HG03064 (cell line): ENCODE results near the gene NT5M.
"Not testable (repeated sequence)": the region's sequence is repeated elsewhere in the genome, so short reads cannot be mapped to it uniquely, and the experiment has no call there.

Experiments used
- ATAC-seq: cut with Tn5 transposase; IDR thresholded peaks from one replicate; pipeline ENCODE4 v1.9.1; 2021; ENCODE audit warnings: low read depth; ENCODE audit not compliant: unreplicated experiment

NT5M gene

DNA sequence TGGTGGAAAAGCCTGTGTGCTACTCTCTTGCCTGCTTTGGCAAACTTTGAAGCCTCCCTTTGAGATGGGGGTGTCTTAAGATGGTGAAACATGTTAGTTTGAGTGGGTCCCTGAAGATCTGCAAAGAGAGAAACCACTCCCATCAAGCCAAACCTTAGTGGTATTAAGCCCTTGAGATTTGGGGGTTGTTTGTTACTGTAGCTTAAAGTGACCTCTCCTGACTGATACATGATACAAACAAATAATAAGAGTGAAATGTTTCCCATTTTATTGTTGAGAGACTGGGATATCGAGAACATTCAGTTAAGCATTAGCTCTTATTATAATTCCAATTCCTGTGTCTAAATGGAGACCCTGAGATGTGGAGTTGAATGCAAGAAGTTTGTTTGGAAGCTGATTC, 63.1 kb downstream of the NT5M start:
- no peak for ATAC-seq

GRCh38 chr17:17366941-17367875, 64.0 kb downstream of the NT5M start:
- no peak for ATAC-seq

DNA sequence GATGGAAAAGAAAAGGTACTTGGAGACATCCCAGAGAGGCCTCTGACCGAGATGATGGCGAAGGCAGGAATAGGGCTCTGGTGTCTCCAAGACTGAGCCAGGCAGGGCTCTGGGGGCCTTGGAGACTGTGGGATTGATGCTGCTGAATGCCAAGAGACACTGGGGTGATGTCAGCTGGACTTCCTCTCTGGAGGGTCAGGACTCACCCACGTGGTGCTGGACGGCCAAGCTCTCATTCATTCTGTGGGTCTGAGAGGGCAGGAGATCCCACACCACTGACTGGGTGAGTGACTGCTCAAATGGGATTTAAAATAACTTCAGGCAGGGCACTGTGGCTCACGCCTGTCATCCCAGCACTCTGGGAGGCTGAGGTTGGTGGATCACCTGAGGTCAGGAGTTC, 64.8 kb downstream of the NT5M start:
- ATAC-seq: no peak

DNA sequence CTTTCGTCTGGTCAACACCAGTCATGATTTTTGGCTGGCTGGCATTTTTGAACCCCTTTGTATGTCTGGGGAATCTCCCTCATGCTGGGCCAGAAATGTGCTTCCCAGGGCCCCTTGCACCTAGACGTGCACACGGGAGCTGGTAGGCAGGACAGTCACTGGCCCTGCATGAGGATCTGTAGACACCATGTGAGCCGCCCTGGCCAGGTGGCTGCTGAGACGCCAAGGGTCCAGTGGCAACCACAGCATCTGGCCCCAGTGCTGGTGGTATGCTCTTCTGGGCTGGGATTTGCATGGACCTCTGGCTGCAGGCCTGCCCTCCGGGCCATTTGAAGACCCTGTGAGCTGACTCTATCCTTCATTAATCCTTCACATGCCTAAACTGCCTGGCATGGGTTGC, 67.5 kb downstream of the NT5M start:
- ATAC-seq: no peak

GRCh38 chr17:17372856-17373520, 69.8 kb downstream of the NT5M start:
- no peak for ATAC-seq

GRCh38 chr17:17375841-17376240, 72.7 kb downstream of the NT5M start:
- ATAC-seq: no peak

DNA sequence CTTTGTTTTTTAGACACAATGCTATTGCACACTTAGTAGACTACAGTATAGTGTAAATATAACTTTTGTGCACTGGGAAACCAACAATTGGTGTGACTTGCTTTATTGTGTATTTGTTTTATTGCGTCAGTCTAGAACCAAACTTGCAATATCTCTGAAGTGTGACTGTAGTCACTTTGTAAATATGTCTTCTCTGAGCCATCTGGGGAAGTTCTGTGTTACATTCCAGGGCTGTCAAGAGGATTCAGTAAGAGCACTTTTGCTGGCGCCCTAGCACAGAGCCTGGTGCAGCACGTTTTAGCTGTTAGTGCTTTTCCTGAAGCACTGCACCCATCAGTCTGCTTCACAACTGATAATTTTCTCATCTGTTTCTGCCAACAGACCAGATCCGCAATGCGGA, 73.2 kb downstream of the NT5M start:
- no peak for ATAC-seq

DNA sequence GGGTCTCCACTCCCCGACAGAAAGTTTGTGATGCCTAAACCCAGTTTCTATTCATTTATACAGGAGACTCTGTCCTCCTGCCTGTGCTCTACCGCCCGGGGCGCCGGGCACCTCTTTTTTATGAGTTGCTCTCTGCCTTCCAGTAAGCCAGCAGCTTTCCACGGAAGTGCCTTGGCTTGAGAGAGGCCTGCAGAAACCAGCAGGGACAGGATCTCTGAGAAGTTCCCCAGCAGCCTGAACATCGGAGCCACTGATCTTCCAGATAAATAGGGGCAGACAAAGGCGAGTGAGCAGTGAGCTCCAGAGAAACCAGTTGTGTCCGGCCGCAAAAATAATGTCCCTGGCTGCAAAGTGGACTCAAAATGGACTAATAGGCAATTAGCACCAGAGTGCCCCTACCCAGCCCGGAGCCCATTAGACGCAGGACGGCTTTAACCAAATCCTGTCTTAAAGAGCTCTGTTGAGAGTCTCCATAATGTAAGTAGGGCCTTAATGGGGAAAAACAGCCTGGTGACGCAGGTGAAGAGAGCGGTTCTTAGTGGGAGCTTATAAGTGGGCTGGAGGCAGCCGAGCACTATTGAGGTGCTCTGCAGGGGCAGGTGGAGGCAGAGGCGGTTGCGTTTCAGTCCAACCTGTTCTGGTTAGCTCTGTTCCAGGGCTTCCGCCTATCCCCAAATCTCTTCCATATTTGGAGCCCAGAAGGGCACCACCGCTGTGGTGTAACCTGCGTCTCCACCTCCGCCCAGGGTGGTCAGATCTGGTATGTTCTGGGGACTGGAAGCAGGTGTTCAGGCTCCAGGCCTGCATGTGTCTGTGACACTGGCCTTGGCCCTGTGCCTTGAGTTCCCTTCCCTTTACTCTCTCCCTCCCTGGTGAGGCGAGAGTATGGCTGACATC, 74.1 kb downstream of the NT5M start:
- no peak for ATAC-seq

DNA sequence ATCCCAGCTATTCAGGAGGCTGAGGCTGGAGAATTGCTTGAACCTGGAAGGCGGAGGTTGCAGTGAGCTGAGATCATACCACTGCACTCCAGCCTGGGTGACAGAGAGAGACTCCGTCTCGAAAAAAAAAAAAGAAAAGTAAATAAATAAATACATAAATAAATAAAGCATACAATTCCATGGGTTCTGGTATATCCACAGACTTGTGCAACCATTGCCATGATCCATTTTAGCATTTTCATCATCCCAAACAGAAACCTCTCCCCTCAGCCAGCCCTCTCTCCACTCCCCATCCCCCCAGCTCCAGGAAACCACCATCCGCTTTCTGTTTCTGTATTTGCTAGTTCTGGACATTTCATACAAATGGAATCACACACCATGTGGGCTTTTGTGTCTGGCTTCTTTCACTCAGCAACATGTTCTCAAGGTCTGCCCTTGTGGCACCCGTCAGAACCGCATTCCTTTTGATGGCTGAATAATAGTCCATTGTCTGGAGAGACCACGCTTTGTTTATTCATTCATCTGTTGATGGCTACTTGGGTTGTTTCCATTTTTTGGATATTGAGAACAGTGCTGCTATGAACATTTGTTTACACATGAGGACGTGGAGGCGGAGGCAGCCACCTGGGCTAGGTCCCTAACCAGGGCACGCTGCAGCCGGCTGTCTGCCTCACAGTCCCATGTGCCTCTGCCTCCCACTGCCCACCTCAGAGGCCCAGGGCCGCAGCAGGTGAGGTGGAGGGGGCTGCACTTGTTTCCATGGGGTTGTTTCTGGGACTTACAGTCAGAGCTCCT, 76.2 kb downstream of the NT5M start:
- ATAC-seq: no peak

DNA sequence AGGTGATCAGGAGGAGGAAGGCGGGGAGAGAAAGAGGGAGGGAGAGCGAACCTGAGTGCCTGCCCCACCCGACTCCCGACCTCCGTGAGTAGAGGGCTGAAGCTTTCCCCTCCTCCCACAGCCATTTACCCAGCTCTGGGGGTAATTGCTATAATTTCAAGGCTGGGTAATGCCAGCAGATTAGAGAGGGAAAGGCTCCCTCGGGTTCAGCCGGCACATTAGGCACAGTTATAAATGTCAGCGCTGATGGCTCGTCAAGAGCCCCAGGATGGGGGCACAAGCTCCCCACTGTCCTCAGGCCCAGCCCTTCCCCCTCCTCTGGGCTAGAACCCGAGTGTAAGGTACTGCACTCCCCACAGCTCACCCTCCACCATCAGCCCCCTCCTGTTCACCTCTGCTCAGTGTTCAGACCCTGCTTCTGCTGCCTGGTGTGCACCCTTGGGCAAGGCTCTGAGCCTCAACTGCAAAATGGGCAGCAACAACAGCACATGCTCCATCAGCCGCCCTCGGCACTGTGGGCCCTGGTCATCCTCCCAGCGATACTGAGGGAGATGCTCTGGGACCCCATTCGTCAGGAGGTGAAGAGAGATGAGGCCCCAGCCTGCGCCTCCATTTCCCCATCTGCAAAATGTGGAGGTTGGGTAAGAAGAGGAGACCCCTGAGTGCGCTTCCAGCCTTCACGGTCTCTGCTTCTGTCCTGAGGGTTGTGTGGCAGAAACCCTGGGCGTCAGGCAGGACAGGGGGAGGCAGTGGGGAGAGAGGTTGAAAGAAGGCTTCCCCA, 77.2 kb downstream of the NT5M start:
- no peak for ATAC-seq

DNA sequence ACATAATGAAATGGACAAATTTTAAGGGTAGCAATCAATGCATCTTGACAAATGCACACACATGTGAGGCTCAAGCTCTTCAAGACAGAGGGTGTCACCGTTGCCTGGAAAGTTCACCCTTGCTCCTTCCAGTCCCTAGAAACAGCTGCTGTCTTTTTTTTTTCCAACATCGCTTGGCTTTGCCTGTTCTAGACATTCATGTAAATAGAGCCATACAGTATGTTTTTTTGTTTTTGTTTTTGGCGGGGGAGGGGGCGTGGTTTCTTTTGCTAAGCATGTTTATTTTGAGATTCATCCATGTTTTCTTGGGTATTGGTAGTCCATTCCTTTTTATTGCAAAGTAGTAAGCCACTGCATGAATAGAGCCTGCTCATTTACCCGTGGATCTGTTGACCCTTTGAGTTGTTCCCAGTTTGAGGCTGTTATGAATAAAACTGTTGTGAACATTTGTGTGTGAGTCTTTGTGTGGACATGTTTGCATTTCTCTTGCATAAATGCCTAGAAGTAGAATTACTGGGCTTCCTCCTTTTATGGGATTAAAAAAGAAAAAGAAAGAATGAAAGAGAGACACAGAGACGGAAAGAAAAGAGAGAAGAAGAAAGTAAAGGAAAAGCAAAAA, 78.4 kb downstream of the NT5M start:
- no peak for ATAC-seq

DNA sequence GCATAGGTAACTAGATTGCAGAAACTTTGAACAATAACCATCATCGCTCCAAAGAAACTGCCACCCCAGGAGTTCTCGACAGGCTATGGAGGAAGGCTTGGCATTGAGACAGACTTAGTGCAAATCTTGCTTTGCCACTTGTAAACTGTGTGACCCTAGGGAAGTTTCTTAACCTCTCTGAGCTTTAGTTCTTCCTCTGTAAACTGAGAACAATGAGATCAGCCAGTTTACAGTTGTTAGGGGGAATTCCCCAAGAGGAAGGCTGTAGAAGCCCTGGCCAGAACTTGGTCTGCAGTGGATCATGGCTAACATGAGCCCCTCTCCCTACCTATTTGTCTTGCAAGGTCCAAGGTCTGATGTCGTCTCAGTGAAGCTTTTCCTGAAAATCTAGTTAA, 78.9 kb downstream of the NT5M start:
- no peak for ATAC-seq

DNA sequence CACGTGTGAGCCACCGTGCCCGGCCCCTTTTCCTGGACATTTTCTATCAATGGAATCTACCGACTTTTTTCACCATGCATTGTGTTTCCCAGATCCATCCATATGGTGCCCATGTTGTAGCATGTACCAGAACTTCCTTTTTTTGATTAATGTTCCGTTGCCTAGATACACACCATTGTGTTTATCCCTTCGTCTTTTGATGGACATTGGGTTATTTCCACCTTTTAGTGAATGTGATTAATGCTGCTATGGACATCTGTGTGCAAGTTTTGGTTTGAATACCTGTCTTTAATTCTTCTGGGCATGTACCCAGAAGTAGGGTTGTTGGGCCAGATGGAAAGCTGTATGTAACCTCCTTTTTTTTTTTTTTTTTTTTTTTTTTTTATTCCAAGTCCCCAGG, 79.8 kb downstream of the NT5M start:
- no peak for ATAC-seq

GRCh38 chr17:17383431-17384290, 80.5 kb downstream of the NT5M start:
- ATAC-seq: not testable (repeated sequence)

- ATAC-seq: no peak
These were observed 81.1 kb downstream of the NT5M start for GRCh38 chr17:17384291-17384615.

GRCh38 chr17:17384961-17385360, 81.8 kb downstream of the NT5M start:
- no peak for ATAC-seq

- no peak for ATAC-seq
These were observed 82.3 kb downstream of the NT5M start for GRCh38 chr17:17385491-17385890.

GRCh38 chr17:17386094-17386800, 83.1 kb downstream of the NT5M start:
- no peak for ATAC-seq
